GM19328 (cell line): ENCODE results near the gene GPC6.

Source experiments
- ATAC-seq: cut with Tn5 transposase; IDR thresholded peaks from one replicate; pipeline ENCODE4 v1.9.1; 2021; ENCODE audit warnings: mild to moderate bottlenecking, moderate library complexity; ENCODE audit not compliant: unreplicated experiment

Gene GPC6

DNA sequence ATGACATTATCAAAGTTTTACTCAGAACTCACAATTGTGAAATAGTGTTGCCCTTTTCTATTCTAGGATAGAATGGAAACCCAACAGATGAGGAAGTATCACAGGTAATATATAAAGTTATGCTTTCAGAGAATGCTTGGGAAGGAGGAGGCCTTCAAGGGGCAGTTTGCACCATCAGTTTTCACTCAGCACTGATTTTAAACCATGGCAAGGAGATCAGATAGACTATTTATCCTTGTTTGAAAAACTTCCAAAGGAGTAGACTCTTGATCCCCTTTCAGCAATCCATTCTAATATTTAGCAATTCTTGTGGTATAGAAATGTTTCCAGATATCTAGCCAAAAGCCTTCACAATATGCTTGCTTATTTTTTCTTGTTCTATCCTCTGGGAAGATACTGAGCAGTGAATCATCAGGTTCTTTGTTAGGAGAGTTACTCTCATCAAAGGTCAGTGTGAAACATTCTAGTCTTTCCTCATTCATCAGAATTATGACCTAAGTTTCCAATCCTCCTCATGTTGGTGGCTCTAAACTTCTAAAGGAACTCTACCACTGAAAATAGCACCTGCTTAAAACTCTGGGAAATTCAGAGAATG is 3.8 kb downstream of the GPC6 start:
- ATAC-seq, result no peak

DNA sequence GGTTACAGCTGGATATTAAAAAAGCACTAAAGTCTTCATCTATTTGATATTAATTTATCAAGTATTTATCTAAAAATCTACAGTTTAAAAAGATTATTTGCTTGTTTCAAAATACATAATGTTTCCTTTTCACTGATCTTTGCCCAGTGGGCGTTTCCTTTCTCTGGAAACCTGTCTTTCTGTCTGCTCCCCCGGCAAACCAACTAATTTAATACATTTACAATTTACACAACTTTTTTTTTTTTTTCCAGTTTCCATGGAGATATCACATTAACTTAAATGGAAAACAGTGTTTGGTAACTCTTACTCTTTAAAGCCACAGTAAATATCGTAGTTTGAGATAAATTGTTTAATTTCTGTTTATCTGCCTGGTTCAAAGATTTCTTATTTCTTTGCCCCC is 5.3 kb downstream of the GPC6 start:
- ATAC-seq, result no peak

DNA sequence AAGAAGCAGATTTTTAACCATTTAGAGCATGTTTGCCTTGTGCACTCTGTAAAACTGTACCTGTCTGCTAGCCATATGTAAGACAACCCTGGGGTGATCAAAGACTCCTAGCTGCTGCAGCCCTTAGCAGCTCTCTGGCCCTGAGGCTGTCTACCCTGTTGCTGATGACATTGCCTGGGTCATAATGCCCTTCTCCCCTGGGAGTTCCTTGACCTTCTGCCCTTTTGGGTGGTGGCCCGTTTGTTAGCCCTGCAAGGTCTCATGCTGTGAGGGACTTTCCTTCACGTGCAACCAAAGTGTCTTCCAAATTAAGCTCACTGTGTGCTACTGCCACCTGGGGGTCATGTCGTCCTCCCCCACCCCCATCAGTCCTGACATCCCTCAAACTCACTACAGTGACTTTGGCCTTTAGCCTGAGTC is 7.4 kb downstream of the GPC6 start:
- ATAC-seq, result no peak

DNA sequence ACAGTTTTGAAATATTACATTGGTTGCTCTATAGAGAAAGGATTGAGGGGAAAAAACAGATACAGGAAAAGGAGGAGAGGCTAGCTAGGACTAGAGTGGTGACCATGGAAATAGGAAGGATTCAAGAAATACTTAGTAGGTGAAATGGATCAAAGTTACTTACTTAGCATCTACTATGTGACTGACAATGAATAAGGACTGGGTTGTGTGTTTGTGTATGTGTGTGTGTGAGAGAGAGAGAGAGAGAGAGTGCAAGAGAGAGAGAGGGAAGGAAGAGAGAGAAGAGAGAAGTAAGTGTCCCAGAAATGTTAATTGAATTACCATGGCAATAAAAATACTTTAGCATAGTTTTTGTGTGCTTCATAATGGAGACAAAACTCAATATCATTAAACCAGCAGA is 7.9 kb downstream of the GPC6 start:
- no peak for ATAC-seq

DNA sequence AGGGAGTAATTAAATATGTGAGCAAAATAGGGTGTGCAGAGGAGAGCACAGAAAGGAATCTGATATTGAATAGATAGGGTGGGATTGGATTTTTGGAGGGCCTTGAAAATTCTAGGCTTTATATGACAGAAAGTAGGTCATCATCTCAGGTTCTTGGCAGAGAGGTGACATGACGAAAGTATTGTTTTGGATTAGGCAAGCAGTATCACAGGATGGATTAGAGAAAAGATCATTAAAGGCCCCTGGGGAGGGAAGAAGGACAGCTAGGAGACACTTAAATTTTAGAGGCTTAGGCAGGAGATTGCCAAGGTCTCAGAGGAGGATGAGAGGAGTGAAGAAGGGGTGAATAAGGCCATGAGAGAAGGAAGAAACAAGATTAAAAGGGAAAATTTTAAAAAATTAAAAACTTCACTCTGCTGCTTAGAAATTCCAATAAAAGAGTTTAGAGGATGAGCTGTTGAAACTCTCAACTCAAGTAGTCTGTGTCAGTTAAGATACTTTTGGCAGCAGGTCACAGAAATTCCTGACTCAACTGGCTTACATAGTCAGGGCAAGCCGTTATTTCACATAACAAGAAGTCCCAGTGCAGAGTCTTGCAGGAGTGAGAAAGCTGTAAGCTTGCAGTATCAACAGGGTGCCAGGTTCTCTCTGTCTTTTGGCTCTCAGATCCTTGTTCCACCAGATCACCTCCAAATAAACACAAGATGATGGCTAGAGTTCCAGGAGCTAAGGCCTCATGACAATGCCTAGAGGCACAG is 8.8 kb downstream of the GPC6 start:
- no peak for ATAC-seq

DNA sequence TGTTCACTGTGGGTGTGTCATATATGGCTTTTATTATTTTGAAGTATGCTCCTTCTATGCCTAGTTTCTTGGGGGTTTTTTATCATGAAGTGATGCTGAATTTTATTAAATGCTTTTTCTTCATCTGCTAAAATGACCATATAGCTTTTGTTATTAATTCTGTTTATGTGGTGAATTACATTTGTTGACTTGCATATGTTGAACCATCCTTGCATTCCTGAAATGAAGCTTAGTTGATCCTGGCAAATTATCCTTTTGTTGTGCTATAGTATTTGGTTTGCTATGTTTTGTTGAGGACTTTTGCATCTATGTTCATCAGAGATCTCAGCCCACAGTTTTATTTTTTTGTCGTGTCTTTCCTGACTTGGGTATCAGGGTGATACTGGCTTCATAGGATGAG is 12.1 kb downstream of the GPC6 start:
- ATAC-seq, result no peak

DNA sequence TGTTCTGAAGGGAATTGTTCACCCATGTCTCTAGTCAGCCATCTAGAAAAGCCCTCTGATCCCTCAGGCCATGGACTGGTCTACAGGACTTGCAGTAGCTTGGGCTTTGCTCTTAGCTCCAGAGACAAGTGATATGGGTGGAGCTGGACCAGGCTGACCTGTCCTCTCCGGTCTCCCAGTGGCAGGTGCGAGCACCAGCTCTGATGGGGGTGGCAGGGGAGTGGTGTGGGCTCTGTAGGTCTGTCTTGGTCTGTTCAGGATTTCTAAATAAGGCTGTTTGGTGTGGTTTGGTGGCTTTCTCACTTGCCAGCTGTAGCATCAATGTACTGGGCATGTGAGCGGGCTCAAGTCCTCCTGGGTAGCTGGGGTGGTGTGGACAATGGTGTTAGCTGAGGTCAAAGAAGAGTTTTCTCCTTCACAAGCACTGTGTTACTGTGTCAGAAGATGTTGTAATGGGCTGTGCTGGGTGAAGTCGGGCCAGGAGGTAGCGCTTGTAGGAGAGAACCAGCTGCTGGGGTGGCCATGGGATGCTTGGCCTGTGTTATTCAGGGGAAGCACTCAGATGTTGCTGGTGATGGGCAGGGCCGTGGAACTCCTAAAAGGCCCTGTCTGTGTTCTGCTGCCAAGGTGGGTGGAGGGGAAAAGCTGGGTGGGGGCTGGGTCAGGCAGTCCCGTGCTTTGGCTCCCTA is 16.9 kb downstream of the GPC6 start:
- ATAC-seq, result no peak

DNA sequence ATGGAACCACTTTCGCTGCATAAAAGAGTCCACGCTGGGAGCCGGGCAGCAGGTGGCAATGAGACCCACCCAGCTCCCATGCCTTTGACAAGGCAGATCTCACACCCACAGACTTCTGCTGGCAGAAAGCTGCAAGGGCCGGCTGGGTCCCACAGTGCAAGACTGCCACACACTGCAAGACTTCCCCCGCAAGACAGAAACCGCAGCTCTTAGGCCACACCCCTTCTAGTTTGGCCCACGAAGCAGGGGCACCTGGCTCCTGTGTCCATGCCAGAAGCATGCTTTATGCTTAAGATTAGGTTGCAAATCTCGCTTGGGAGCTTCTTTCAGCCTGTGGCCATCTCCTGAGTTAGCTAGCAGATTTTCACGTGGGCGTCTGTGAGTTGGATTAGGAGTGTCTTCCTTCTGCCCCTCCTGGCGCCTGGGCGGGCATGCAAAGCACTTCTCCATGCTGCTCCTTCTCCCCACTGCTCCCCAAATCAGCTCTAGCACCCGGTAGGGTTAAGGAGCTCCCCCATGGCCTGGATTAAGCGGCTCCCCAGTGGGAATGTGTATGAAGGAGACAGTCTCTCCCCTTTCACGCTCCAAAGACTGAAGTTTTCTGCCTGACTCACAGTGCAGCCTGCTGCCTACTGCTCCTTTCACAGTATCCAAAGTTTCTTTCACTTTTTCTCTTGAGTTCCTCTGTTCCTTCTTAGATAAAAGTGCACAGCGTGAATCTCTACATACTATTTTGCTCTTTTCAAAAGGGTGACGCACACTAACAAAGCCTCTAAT is 17.7 kb downstream of the GPC6 start:
- no peak for ATAC-seq

DNA sequence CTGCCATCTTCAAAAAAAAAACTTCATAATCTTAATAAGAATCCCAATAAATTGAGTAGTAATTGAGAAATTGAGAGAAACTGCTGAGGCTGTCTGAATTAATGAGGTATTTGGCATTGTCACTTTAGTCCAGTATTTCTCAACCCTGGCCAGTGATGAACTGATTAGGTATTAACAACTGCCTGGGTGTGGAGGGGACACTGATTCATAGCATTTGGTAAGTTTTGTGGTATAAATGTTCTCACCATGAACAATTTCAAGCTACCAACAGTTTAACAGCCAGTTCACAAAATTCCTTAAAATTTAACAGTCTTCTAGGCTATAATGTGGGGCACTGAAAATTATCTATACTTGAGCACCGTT is 18.3 kb downstream of the GPC6 start:
- ATAC-seq, result no peak

DNA sequence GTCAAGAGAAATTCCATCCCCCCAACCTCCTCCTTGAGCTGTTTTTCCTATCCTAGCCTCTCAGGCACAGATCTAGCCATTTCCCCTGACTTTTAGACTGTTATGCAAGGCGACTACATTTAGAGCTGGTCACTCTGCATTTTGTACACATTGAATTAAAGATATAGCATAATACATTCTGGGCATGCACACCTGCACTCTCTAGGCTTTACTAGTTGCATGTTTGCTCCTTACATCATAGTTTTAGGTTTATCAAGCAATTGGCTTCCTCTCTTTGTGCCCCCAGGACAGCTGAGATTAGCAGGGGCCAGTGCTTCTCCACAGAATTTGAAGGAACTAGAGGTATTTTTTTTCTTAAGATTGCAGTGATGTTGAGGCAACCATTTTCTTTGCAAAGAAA is 19.5 kb downstream of the GPC6 start:
- ATAC-seq, result no peak

DNA sequence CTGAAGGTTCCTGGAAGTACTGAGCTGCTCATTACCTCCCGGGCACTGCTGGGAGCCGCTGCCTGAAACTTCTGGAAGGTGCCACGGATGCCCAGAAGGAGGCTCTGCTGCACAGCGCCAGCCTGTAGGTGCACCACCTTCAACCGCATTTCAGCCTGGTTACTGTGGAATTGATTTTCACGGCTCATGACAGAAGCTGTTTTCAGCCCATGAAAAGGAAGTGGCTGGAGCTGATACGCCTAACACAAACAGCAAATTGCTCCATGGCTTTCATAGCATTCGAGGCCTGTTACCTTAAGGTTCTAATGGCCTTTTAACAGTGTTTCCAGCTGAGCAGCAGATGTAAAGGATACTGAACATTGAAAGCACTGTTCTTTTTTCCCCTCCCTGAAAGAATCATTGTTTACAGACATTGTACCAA is 22.0 kb downstream of the GPC6 start:
- no peak for ATAC-seq

DNA sequence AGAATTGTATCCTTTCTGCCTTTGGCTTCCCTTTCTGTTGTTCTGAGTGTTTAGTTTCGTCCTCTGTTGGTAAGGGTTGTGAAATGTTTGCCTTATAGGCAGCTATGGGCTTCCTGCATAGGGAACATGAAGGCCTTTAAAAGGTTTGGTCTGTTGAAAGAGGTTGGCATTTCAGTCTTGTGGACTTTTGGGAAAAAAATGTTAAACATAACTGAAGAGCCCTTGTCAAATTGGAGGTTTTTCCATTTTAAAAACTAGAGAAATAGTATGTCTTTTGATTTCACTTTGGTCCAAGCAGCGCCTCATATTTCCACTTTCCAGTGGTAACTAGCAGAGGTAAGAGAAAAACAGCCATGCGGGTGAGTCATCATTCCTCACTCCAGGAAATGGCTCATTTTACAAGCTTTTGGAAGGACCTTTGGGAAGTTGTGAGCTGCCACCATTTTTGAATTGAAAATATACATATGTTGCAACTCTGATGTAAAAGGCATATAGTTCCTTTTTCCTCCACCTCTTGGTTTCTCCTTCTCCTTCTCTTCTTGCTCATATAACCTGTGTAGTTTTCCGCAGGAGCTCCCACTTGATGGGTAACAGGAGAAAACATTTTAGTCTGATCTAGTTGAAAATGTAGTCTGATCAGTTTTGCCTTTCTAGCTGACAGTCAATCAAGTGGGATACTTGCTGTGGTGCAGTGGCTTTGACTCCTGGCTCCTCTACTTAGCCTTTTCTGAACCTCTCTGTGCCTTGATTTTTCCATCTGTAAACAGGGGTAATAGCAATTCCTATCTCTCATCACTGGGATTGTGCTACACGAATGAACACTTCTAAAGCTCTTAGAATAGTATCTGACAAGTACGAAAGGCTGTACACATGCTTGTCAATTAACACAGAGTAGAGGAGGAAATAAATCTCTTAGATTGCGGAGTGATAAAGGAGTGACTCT is 23.0 kb downstream of the GPC6 start:
- ATAC-seq, result no peak

DNA sequence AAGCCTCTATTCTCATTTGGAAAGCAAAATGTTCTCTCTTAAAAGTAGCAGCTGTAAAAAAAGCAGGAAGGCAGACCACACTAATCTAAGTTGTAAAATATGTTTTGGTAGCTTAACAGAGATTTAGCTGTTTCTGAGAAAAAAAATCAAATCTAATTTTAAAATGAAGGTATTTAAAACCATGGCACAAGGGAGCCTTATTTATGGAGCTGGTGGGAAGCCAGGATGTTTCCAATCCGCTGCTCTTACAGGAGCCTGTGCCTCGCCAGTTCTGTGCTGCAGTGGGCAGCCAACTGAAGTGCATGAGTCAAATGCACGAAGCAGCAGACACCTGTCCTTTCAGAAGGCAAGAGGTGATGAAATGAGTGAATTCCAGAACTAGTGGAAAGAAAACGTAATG is 28.2 kb downstream of the GPC6 start:
- no peak for ATAC-seq

DNA sequence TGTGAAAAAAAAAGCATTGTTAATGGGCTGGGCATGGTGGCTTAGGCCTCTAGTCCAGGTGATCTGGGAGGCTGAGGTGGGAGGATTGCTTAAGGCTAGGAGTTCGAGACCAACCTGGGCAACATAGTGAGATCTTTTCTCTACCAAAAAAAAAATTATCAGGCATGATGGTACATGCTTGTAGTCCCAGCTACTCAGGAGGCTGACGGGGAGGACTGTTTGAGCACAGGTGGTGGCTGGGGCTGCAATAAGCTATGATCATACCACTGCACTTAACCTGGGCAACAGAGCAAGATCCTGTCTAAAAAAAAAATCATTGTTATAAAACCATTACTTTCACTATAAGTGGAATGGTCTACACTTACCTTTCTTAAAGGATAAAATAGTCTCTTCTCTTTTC is 30.4 kb downstream of the GPC6 start:
- no peak for ATAC-seq

DNA sequence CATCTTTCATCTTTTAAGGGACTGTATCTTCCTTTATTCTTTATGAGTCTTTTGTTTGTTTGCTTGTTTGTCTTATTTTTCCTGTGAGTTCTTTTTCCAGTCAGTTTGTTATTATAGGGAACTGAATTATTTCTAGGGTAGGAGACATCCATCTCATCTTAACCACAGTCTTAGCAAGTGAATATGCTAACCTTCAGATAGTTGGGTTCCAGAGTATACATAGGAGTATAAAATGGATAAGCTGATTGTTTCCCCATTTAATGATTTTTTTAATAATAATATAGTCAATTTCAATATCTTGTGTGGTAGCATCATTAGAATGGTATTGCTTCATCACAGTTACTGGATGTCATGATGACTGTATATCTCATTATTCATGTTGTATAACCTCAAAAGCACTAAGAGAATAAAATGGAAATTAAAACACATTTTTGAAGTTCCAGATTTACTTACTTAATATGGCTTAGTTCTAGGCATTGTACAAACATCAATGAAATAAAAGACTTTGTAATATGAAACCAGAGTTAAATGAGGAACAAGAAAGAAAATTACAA is 33.0 kb downstream of the GPC6 start:
- ATAC-seq, result no peak

DNA sequence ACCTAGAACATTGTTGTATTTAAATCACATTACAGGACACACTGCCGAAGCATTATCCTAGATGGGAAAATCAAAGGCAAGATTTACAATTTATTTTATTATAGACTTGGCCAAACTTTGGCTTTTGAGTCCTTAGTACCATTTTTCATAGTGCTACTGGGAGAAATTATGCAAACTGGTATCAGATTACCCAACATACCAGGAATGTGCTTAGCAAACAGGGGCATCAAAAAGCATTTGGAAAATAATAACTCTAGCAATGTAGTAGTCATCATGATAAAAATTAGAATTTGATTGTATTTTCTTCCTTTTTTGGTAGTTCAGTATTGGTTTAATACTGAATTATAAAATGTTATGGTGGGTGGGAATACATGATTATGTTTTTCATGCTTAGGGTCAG is 34.0 kb downstream of the GPC6 start:
- no peak for ATAC-seq

DNA sequence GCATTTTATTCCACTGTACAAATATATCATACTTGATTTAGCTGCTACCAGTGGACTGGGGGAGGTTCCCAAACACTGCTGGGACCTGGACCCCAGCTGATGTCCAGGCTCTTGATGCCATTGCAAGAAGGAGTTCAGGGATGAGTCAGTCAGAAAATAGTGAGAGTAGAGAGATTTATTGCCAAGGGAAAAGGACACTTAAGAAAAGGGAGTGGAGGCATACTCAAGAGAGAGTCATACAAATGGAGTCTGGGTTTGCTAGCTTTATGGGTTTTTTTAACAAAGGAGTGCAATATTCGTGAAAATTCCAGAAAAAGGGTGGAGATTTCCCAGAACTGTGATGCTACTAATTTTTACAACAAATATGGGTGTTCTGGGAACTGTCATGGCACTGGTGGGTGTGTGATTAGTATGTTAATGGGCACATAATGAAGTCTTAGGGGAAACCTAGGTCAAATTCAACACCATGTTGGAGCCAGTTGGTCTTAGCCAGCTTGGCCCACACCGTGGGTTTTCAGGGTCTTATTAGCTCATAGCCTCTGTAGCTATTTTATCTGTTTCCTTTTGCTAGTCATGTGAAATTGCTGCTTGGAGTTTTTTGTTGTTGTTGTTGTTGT is 36.2 kb downstream of the GPC6 start:
- ATAC-seq, result no peak

DNA sequence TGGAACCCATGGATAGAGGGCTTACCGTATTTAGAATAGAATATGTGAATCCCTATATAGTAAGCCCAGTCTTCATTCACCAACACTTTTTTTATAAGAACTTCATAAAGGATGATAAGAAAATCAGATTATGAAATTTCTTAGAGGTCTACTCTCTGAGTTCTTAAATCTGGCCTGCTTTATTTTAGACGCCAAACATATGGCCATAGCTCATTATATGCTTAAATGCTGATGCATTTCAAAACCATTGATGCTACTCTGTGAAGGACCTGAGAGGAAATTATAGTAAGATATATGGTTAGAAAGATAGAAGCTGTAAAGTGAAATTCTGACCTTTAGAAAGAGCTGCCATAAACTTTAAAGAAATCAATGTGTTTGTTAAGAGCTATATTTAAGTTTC is 38.3 kb downstream of the GPC6 start:
- ATAC-seq, result no peak

DNA sequence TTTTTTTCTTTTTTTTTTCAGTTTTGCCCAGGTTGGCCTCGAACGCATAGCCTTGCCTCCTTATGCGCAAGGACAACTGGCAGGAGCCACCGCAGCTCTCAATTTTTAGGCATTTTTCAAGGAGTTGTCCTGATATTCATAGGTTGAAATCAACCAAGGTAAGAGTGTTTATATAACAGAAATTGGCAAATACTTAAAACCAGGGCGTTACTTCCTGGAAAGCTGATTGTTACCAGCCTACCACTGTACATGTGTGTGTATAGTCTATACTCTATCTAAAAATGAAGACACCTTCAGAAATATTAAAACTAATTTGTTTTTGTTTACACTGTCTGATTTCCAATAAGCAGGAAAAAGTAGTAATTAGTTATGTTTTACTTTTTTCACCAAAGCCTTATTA is 39.2 kb downstream of the GPC6 start:
- no peak for ATAC-seq

DNA sequence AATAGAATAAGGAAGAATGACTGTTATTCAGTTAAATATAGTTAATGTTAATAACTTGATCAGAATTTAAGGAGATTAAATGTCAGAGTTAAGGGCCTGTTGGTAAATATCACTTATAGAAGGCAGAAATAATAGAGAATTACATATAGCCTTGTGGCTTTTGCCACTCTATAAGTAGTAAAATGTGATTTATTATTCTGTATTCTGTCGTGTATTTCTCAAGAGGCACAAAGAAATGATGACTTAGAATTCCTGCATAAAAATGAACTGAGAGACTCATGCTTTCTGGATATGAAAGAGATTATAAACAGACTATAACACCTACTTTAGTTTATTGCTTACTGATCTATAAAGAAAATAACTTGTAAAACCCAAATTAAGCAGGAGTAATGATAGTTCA is 40.1 kb downstream of the GPC6 start:
- ATAC-seq, result no peak
